K562 (cell line): ENCODE data around the gene DNAJB11. TPM values are rescaled to one million over a fixed set of nuclear protein-coding genes. Genes with fewer than 3 reads are reported as not detected.

Experiments
- ATF7 ChIP-seq: fragments of 450-650 bp; IDR thresholded peaks from 2 replicates; pipeline ENCODE4 v1.7.1; 2014; ENCODE audit warnings: mild to moderate bottlenecking, moderate library complexity
- GMEB1 ChIP-seq: fragments of 250-450 bp; sonication (Bioruptor Pico); IDR thresholded peaks from 2 replicates; pipeline ENCODE4 v1.4.0; 2020; ENCODE audit warnings: mild to moderate bottlenecking
- GTF2F1 ChIP-seq: IDR thresholded peaks from 2 replicates; pipeline ENCODE4 v1.6.1; 2011; ENCODE audit warnings: low read depth, low read length, improper control_type of control experiment
- MEIS2 ChIP-seq: fragments of 450-650 bp; IDR thresholded peaks from 2 replicates; pipeline ENCODE4 v1.6.1; 2014; ENCODE audit warnings: mild to moderate bottlenecking; ENCODE audit not compliant: partially characterized antibody
- MLLT1 ChIP-seq, 2 experiments: fragments of 450-650 bp; IDR thresholded peaks; 2 replicates each; pipeline ENCODE4 v1.6.1; 2016
- NFIX ChIP-seq: fragments of 250-450 bp; sonication (Bioruptor Pico); IDR thresholded peaks from 2 replicates; pipeline ENCODE4 v1.4.0; 2020; ENCODE audit warnings: low read depth, mild to moderate bottlenecking, moderate library complexity
- REST ChIP-seq, 2 experiments: fragments of 450-650 bp; formaldehyde crosslinking in 1 of 2; IDR thresholded peaks; 2 replicates each; pipeline versions ENCODE4 v1.4.0 to v1.6.1; 2014 to 2020; ENCODE audit warnings: mild to moderate bottlenecking in 2 of 2, borderline replicate concordance in 1 of 2, low read depth in 1 of 2
- TRIM28 ChIP-seq: fragments of 450-650 bp; IDR thresholded peaks from 2 replicates; pipeline ENCODE4 v1.6.1; 2017
- ZNF174 ChIP-seq: fragments of 250-450 bp; sonication (Bioruptor Pico); IDR thresholded peaks from 2 replicates; pipeline ENCODE4 v1.4.0; 2020; ENCODE audit warnings: mild to moderate bottlenecking
- ZNF263 ChIP-seq: sonication (generic); formaldehyde crosslinking; IDR thresholded peaks from 2 replicates; pipeline ENCODE4 v1.8.0; 2022; ENCODE audit warnings: mild to moderate bottlenecking, missing genetic modification reagents, borderline replicate concordance
- ZNF347 ChIP-seq: fragments of 450-650 bp; formaldehyde crosslinking; IDR thresholded peaks from 2 replicates; pipeline ENCODE4 v1.4.0; 2020; ENCODE audit warnings: low read depth, mild to moderate bottlenecking, moderate library complexity
- ZNF512 ChIP-seq: IDR thresholded peaks from 2 replicates; pipeline ENCODE4 v1.6.1; 2016; ENCODE audit warnings: missing genetic modification characterization, missing compliant biosample characterization
- polyA plus RNA-seq, 8 experiments: library from polyadenylated mRNA; depleted of rRNA in 4 of 8; stranded (reverse) in 5 of 8; unstranded in 3 of 8; fragments of >200 nt; fragmentation: Nextera tagmentation in 2 of 8; fragmentation: Illumina TruSeq in 1 of 8; extraction: Ambion mirVana in 2 of 8; extraction: Trizol in 1 of 8; gene quantifications; 2 replicates each; pipeline versions ENCODE4 v1.2.1 to v1.2.3, GENCODE V29; 2011 to 2014; ENCODE audit warnings: inconsistent platforms in 1 of 8, missing spikeins in 1 of 8
- total RNA-seq, 7 experiments: library from RNA; depleted of rRNA in 6 of 7; stranded (reverse); fragments of >200 nt in 6 of 7; fragmentation: Illumina TruSeq in 2 of 7; extraction: Trizol in 2 of 7; gene quantifications; 2 replicates each; pipeline versions ENCODE4 v1.2.1 to v1.2.3, GENCODE V29; 2011 to 2021; ENCODE audit warnings: low replicate concordance in 1 of 7

Gene DNAJB11
- total and polyA plus RNA-seq, 9 of the 15 experiments (the other 6 are each of a cell fraction or from before 2014, with no cell fraction given): 14.8 to 74.7 (median 63.8) TPM

DNA sequence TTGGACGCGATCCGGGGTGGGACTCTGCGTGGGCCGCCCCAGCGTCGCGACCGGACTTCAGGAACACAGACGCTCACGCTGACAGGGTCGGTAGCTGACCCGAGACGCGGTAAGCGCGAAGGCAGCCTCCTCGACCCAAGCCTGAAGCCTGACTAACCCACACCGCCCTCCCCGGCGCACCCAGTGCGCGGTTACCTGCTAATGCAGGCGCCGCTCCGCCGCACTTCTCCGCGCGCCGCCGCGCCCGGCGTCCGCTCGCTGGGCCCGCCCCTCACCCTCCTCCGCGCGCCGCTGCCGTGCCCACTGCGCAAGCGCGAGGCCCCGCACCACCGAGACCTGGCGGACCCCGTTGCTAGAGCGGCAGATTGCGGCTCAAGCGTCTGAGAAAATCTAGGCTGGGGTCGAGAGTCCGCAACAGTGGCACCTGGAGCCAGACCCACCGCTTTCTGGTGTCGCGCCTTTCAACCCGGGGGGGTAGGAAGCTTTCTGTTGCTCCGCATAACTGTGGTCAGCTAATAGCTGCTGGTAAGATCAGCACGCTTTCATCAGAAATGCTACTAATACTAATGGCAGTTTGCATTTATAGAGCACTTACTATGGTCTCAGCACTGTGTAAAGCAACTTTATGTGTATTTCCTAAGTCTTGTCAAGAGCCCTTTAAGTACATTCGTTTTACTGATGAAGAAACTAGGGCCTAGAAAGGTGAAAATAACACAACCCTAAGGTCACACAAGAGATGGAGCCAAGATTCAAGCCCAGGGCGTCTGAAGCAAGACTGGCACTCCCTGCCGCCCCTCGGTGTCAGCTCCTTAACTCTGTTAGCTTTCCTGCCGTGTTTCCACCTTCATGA is 3.2 kb upstream of the DNAJB11 start, which contains the start of gene TBCCD1 (continued):
- TF ChIP-seq GTF2F1: no peak
- TF ChIP-seq MEIS2: peak; percentile 88
- no peak for TF ChIP-seq ZNF263 (CRISPR knock-in tag)
- 0 out of 2 replicates have a peak, but pooled peaks have one; percentile 17 for TF ChIP-seq TRIM28
- no peak for TF ChIP-seq NFIX (CRISPR knock-in tag)
- TF ChIP-seq MLLT1 (IDR thresholded peaks at IDR 0.05): peak in 1 of 2 experiments; percentile 23; a peak in 1 of 4 replicates
- no peak; the same call in 1 of the 2 replicates for TF ChIP-seq REST (IDR thresholded peaks at IDR 0.05; ENCODE audit: borderline replicate concordance)
- TF ChIP-seq REST (CRISPR knock-in tag; IDR thresholded peaks at IDR 0.05; ENCODE audit: low read depth): peak; percentile 84
- peak; percentile 90 for TF ChIP-seq GMEB1 (CRISPR knock-in tag)
- no peak for TF ChIP-seq ZNF174 (CRISPR knock-in tag)
- no peak for TF ChIP-seq ZNF347 (CRISPR knock-in tag)
- TF ChIP-seq ZNF512 (tag): no peak
- peak; percentile 78 for TF ChIP-seq ATF7
